Retinal pigment epithelial cell (primary cell): ENCODE measurements around the gene SUSD6.

Experiments
- DNase-seq: peaks from one replicate; pipeline ENCODE4 v3.0.0-alpha.2; 2010; ENCODE audit warnings: low read depth
- H3K4me3 ChIP-seq: 2 replicates; pipeline ENCODE4 v1.5.1; 2011; ENCODE audit warnings: mild to moderate bottlenecking, low read length, control low read depth, moderate library complexity
- TF ChIP-seq, protein P1 (sequence below): conservative IDR thresholded peaks from 2 replicates; pipeline ENCODE4 v1.5.1; 2011; ENCODE audit warnings: low read depth, low read length, control low read depth, inconsistent platforms

The SUSD6 gene

DNA sequence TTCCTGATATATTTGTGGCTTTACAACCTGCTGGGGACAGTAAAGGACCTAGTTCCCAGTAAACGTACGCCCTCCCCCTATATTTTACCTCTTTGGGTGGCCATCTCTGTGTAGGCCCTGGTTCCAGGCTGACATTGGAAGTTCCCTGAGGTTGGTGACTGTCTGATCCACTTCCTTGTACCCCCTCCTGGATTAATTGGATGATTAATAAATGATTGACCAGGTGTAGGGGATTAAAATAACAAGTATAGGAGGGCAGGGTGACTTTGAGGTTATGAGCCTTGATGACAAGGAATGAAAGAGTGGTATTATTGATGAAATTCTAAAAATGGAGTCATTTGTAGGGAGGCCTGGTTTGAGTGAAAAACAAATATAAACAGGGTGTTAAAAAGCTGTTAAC lies 9.6 kb downstream of the SUSD6 start:
- no peak for DNase-seq
- H3K4me3 ChIP-seq: no peak overlapping the region
- TF ChIP-seq, protein P1, sequence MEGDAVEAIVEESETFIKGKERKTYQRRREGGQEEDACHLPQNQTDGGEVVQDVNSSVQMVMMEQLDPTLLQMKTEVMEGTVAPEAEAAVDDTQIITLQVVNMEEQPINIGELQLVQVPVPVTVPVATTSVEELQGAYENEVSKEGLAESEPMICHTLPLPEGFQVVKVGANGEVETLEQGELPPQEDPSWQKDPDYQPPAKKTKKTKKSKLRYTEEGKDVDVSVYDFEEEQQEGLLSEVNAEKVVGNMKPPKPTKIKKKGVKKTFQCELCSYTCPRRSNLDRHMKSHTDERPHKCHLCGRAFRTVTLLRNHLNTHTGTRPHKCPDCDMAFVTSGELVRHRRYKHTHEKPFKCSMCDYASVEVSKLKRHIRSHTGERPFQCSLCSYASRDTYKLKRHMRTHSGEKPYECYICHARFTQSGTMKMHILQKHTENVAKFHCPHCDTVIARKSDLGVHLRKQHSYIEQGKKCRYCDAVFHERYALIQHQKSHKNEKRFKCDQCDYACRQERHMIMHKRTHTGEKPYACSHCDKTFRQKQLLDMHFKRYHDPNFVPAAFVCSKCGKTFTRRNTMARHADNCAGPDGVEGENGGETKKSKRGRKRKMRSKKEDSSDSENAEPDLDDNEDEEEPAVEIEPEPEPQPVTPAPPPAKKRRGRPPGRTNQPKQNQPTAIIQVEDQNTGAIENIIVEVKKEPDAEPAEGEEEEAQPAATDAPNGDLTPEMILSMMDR: no peak

DNA sequence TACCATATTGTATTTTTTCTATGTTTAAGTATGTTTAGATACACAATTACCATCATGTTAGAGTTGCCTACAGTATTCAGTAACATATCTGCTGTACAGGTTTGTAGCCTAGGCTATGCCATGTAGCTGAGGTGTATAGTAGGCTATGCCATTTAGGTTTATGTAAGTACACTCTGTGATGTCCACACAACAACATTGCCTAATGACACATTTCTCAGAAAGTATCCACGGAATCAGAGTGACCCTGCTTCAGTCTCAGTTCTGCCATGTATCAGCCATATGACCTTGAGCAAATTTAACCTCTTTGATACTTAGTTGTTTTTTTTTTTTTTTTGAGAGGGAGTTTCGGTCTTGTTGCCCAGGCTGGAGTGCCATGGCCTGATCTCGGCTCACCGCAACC lies 12.7 kb downstream of the SUSD6 start:
- no peak overlapping the region for H3K4me3 ChIP-seq
- TF ChIP-seq, protein P1: no peak
- no peak for DNase-seq

DNA sequence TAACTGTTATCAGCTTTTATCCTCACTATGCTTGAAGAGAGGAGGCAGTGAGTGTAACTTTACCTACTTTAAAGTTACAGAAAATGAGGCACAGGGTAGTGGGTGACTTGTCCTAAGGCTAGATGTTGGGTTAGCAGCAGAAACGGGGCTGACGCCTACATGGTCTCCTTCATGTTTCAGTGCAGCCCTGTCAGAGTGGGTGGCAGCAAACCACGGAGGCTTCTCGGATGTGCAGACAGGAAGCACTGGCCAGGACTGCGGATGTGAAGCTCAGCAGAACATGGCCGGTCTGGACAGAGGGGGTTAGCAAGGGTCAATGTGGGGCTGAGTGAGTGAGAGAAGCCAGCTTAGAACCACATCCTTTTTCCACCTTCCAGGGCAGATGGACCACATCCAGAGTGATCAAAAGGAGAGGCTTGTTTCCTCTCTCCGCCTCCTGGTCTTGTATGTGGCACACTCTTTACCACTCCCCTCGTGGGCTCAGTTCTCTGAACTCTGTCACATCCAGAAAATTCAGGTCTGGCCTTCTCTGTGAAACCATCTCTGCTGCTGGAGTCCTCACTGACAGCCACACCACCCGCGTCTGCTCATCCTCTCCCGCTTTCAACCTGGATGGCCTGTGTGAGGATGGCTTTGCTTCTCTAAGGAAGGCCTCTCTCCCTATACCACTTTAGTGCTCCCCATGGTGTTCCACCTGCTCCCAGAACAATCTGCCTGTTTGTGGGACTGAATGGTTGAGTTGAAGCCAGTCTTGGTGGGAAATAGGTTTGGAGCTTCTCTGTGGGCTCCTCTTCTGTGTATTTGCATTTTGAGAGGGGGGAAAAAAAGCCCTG lies 14.1 kb downstream of the SUSD6 start:
- H3K4me3 ChIP-seq: no peak overlapping the region
- no peak for DNase-seq
- TF ChIP-seq, protein P1: no peak

DNA sequence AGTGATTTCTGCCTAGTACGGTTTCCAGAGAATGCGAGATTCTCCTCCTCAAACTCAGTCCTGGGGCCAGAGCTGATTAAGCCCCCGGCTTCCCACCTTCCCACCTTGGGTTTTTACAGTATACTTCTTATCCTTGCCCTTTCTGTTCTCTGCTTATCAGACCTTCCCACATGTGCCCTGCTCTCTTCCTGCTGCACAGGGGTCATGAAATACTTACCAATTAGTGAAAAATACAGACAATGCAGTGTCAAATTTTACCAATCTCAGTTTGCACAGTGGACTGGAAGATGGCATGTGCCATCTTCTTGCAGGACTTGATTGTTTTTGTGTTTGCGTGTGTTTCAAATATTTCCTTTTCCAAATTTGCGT lies 14.7 kb downstream of the SUSD6 start:
- H3K4me3 ChIP-seq: no peak overlapping the region
- TF ChIP-seq, protein P1: no peak
- no peak for DNase-seq

DNA sequence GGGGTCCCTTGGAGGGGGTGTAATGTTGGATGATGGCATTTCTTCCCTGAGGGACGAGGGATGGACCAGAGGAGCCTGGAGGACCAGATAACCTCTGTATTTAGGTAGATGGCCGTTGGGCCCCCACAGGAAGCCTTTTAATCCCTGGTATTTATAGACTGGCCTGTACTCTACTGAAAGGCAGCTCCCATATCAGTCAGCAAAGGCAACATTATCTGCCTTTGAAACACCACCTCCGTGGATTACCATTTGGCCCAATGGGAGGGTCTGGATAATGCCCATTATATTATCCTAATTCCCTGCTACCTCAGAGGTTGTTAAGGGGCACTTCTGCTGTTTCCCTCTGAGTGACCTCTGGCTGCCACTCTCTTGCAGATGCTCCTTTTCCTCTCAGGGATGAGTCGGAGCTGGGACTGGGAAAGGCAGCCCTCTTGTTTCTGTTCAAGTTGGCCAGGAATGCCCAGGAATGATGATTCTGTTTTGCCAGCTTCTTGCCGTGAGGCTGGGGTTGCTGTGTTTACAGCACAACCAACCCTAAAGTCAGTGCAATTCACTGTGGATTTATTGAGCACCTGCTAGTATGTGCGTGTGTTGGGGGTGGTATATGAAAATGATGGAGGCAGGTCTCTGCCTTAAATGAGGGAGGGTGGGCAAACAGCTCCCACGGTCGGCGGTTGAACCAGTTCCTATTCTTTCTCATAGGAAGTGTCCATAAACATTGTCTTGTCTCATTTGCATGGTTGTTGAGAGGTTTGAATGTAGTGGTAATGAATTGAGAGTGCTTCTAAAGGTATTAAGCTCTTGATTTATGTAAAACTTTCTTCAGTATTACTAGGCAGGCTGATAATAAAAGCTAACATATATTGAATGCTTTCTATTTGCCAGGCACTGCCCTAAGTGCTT lies 18.1 kb downstream of the SUSD6 start:
- DNase-seq: no peak
- no peak overlapping the region for H3K4me3 ChIP-seq
- TF ChIP-seq, protein P1: no peak

DNA sequence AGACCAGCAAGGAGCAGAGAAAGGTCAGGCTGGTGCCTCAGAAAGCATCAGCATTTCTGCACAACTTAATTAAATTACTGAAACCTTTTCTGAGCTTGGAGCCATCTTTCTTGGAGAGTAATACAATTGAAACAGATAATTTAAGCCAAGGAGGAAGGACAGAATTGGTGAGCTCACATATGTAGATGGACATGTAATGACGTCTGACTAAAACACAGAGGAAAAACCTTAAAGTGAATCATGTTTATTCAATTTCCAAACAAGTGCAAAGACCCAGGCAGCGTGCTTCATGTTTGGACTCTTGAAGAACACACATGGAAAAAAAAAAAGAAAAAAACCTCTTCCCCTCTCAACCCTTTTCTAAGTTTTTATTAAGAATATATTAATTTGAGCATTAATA lies 19.0 kb downstream of the SUSD6 start:
- TF ChIP-seq, protein P1: no peak
- no peak for DNase-seq
- no peak overlapping the region for H3K4me3 ChIP-seq
